Stimulated activated CD8-positive, alpha-beta memory T cell treated with anti-CD3 and anti-CD28 coated beads, Interleukin-12 subunit alpha, Interleukin-12 subunit beta, amount 100 ng/mL, for 1 hour (primary cell): ENCODE results near the gene WASF3.
"Not testable (repeated sequence)": the region's sequence is repeated elsewhere in the genome, so short reads cannot be mapped to it uniquely, and the experiment has no call there.

Source experiments
- DNase-seq: peaks from one replicate; pipeline ENCODE4 v3.0.0-alpha.2; 2020; ENCODE audit warnings: low read depth

WASF3 gene

DNA sequence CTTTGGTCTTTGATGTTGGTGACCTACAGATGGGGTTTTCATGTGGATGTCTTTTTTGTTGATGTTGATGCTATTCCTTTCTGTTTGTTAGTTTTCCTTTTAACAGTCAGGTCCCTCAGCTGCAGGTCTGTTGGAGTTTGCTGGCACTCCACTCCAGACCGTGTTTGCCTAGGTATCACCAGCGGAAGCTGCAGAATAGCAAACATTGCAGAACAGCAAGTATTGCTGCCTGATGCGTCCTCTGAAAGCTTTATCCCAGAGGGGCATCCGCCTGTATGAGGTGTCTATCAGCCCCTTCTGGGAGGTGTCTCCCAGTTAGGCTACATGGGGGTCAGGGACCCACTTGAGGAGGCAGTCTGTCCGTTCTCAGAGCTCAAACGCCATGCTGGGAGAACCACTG, 78.2 kb downstream of the WASF3 start:
- DNase-seq, result not testable (repeated sequence)

DNA sequence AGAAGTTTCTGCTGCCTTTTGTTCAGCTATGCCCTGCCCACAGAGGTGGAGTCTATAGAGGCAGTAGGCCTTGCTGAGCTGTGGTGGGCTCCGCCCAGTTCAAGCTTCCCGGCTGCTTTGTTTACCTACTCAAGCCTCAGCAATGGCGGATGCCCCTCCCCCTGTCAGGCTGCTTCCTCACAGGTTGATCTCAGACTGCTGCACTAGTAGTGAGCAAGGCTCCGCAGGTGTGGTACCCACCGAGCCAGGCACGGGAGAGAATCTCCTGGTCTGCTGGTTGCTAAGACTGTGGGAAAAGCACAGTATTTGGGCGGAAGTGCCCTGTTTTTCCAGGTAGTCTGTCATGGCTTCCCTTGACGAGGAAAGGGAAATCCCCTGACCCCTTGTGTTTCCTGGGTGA, 78.6 kb downstream of the WASF3 start:
- DNase-seq, result not testable (repeated sequence)

GRCh38 chr13:26646603-26647002, 89.1 kb downstream of the WASF3 start:
- DNase-seq, result no peak

GRCh38 chr13:26651234-26651633, 93.8 kb downstream of the WASF3 start:
- no peak for DNase-seq

GRCh38 chr13:26653310-26653709, 95.8 kb downstream of the WASF3 start:
- DNase-seq, result no peak

GRCh38 chr13:26653842-26654241, 96.4 kb downstream of the WASF3 start:
- DNase-seq, result no peak

GRCh38 chr13:26656919-26657318, 99.4 kb downstream of the WASF3 start:
- DNase-seq, result no peak

- DNase-seq, result no peak
These were observed 101.2 kb downstream of the WASF3 start for GRCh38 chr13:26658448-26659385.

GRCh38 chr13:26660185-26660584, 102.7 kb downstream of the WASF3 start:
- DNase-seq, result no peak

DNA sequence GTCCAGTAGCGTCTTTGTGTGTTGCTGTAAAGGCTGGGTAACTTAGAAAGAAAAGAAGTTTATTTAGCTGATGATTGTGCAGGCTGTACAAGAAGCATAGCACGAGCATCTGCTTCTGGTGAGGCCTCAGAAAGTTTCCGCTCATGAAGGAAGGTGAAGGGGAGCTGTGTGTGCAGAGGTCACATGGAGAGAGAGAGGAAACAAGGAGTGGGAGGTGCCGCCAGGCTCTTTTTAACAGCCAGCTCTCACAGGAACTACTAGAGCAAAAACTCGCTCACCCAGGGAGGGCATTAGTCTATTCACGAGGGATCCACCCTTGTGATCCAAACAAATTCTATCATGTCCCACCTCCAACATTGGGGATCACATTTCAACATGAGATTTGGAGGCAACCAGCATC, 103.3 kb downstream of the WASF3 start:
- no peak for DNase-seq

- no peak for DNase-seq
These were observed 106.3 kb downstream of the WASF3 start for GRCh38 chr13:26663791-26664190.

- no peak for DNase-seq
These were observed 106.8 kb downstream of the WASF3 start for GRCh38 chr13:26664286-26664685.

DNA sequence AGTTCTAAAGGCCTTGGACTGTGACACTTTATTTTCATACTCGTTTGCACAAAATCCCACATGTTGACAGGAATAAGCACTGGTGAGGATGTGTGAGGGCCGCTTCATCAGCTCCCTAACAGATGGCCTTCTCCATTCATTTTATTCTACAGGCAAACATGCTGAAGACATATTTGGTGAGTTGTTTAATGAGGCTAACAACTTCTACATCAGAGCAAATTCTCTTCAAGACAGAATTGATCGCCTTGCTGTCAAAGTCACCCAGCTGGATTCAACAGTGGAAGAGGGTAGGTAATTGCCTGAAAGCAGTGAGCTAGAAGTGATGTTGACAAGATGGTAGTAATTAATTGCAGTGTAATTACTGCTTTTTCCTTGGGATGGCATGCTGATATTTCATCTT, 107.4 kb downstream of the WASF3 start:
- DNase-seq, result no peak

- no peak for DNase-seq
These were observed 111.1 kb downstream of the WASF3 start for GRCh38 chr13:26668357-26669146.

GRCh38 chr13:26673890-26674289, 116.4 kb downstream of the WASF3 start:
- DNase-seq, result no peak

GRCh38 chr13:26677156-26677555, 119.7 kb downstream of the WASF3 start:
- DNase-seq, result no peak

DNA sequence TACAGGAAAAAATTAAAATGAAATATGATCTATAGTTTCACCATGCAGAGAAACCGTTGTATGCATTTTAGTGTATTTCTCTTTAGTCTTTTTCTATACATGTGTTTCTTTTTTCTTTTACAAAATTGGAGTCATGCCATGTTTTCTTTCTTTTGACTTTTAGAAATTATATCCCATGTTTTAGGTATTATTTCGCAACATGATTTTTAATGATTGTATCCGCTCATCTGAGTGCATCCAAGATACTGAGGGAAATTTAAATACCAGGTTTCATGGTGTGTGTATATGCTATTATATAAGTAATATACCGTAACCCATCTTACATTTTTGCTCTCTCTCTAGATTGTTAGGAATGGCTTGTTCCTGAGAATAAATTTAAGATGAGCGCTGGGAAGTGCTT, 120.8 kb downstream of the WASF3 start:
- no peak for DNase-seq

GRCh38 chr13:26678796-26679195, 121.3 kb downstream of the WASF3 start:
- DNase-seq, result no peak

GRCh38 chr13:26679411-26680122, 122.1 kb downstream of the WASF3 start:
- no peak for DNase-seq

- no peak for DNase-seq
These were observed 122.6 kb downstream of the WASF3 start for GRCh38 chr13:26680123-26680450.

DNA sequence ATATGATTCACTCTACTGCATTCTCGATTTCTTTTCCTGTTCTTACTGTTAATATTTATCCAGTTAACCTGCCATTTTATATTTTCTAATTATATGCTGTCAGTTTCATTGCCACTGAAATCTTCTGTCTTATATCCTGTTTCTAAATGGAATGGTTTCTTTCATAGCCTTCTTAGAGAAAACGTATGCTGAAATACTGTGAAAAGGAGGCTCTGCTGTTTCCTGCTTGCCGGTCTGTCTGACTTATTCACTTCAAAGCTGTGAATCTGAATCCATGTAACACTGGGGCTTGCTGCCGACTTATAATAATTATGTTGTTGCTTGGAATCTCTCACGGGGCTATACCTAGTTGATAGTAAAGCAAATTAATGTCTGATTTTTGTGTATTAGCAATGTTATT, 123.1 kb downstream of the WASF3 start:
- DNase-seq, result no peak

- DNase-seq, result no peak
These were observed 123.6 kb downstream of the WASF3 start for GRCh38 chr13:26681036-26681435.

GRCh38 chr13:26682606-26683005, 125.1 kb downstream of the WASF3 start:
- no peak for DNase-seq
